ENCODE measurements around the gene DUOX2. TPM values are rescaled to one million over a fixed set of nuclear protein-coding genes. Genes with fewer than 3 reads are reported as not detected.

Gene DUOX2
- polyA plus RNA-seq, 1 donor from 2014 or later, result not detected

GRCh38 chr15:45088801-45089711 is 24.9 kb downstream of the DUOX2 start:
- H3K9ac ChIP-seq (ENCODE audit: low read length), result no peak overlapping the region
- no peak overlapping the region for H3K4me3 ChIP-seq (ENCODE audit: low read length)
- no peak for TF ChIP-seq SMC3 (conservative IDR thresholded peaks at IDR 0.05; ENCODE audit: poor library complexity)
- no peak for TF ChIP-seq RAD21 (conservative IDR thresholded peaks at IDR 0.05)
- no peak for TF ChIP-seq POLR2AphosphoS5 (IDR thresholded peaks at IDR 0.05)
- TF ChIP-seq, protein P1, sequence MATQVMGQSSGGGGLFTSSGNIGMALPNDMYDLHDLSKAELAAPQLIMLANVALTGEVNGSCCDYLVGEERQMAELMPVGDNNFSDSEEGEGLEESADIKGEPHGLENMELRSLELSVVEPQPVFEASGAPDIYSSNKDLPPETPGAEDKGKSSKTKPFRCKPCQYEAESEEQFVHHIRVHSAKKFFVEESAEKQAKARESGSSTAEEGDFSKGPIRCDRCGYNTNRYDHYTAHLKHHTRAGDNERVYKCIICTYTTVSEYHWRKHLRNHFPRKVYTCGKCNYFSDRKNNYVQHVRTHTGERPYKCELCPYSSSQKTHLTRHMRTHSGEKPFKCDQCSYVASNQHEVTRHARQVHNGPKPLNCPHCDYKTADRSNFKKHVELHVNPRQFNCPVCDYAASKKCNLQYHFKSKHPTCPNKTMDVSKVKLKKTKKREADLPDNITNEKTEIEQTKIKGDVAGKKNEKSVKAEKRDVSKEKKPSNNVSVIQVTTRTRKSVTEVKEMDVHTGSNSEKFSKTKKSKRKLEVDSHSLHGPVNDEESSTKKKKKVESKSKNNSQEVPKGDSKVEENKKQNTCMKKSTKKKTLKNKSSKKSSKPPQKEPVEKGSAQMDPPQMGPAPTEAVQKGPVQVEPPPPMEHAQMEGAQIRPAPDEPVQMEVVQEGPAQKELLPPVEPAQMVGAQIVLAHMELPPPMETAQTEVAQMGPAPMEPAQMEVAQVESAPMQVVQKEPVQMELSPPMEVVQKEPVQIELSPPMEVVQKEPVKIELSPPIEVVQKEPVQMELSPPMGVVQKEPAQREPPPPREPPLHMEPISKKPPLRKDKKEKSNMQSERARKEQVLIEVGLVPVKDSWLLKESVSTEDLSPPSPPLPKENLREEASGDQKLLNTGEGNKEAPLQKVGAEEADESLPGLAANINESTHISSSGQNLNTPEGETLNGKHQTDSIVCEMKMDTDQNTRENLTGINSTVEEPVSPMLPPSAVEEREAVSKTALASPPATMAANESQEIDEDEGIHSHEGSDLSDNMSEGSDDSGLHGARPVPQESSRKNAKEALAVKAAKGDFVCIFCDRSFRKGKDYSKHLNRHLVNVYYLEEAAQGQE (IDR thresholded peaks at IDR 0.05; ENCODE audit: borderline replicate concordance), result no peak
- TF ChIP-seq EP300 (conservative IDR thresholded peaks at IDR 0.05; ENCODE audit: poor library complexity, severe bottlenecking), result no peak
- no peaks in the 10 kb centered on the region for H3K9me2 ChIP-seq (ENCODE audit: insufficient read depth, low read length)
- H3K27ac ChIP-seq (ENCODE audit: low read length), result no peak overlapping the region
- no peaks in the 10 kb centered on the region for H3F3A ChIP-seq (ENCODE audit: insufficient read depth, low read length, poor library complexity, severe bottlenecking)
- H3K36me3 ChIP-seq (ENCODE audit: insufficient read depth, low read length), result no peaks in the 10 kb centered on the region
- H3K27me3 ChIP-seq (ENCODE audit: insufficient read depth, low read depth, low read length), result no peaks in the 10 kb centered on the region
- no peaks in the 10 kb centered on the region for H3K9me3 ChIP-seq (ENCODE audit: low read length)
- H3K4me2 ChIP-seq (ENCODE audit: low read length), result no peak overlapping the region
- no peaks in the 10 kb centered on the region for H3K79me2 ChIP-seq (replicated peaks; ENCODE audit: insufficient read depth, low read length)
- H2AFZ ChIP-seq (ENCODE audit: low read depth, low read length), result no peak overlapping the region
- no peaks in the 10 kb centered on the region for H4K20me1 ChIP-seq (ENCODE audit: insufficient read depth)

- no peak overlapping the region for H3K9ac ChIP-seq (ENCODE audit: low read length)
- H3K4me3 ChIP-seq (ENCODE audit: low read length), result no peak overlapping the region
- H3K4me2 ChIP-seq (ENCODE audit: low read length), result no peak overlapping the region
- no peak overlapping the region for H3K27ac ChIP-seq (ENCODE audit: low read length)
- no peaks in the 10 kb centered on the region for H3F3A ChIP-seq (ENCODE audit: insufficient read depth, low read length, poor library complexity, severe bottlenecking)
- H3K36me3 ChIP-seq (ENCODE audit: insufficient read depth, low read length), result no peaks in the 10 kb centered on the region
- TF ChIP-seq POLR2AphosphoS5 (IDR thresholded peaks at IDR 0.05), result no peak
- no peak for TF ChIP-seq MXI1 (conservative IDR thresholded peaks at IDR 0.05; ENCODE audit: poor library complexity, severe bottlenecking)
- no peak for TF ChIP-seq CTCF (IDR thresholded peaks at IDR 0.05; ENCODE audit: poor library complexity, severe bottlenecking)
- TF ChIP-seq TAF1 (IDR thresholded peaks at IDR 0.05; ENCODE audit: low read depth), result no peak
- no peak for TF ChIP-seq RAD21 (conservative IDR thresholded peaks at IDR 0.05)
- no peak for TF ChIP-seq EP300 (conservative IDR thresholded peaks at IDR 0.05; ENCODE audit: poor library complexity, severe bottlenecking)
- no peak for TF ChIP-seq SMC3 (conservative IDR thresholded peaks at IDR 0.05; ENCODE audit: poor library complexity)
- TF ChIP-seq EZH2 (IDR thresholded peaks at IDR 0.05; ENCODE audit: borderline replicate concordance, insufficient read depth, low read length, poor library complexity, severe bottlenecking), result no peak
- TF ChIP-seq, protein P1 (IDR thresholded peaks at IDR 0.05; ENCODE audit: borderline replicate concordance), result no peak
- no peaks in the 10 kb centered on the region for H3K9me2 ChIP-seq (ENCODE audit: insufficient read depth, low read length)
- no peaks in the 10 kb centered on the region for H3K9me3 ChIP-seq (ENCODE audit: low read length)
- H4K20me1 ChIP-seq (ENCODE audit: insufficient read depth), result no peaks in the 10 kb centered on the region
- no peaks in the 10 kb centered on the region for H3K27me3 ChIP-seq (ENCODE audit: insufficient read depth, low read depth, low read length)
- H3K79me2 ChIP-seq (replicated peaks; ENCODE audit: insufficient read depth, low read length), result no peaks in the 10 kb centered on the region
- H2AFZ ChIP-seq (ENCODE audit: low read depth, low read length), result no peak overlapping the region
Observed at GRCh38 chr15:45087513-45087912, 26.5 kb downstream of the DUOX2 start.
